NCI-H2029 treated with DMSO at 0.1 percent for 48 hours (cell line): ENCODE measurements around the gene MAP3K7.
"Not testable (repeated sequence)": the region's sequence is repeated elsewhere in the genome, so short reads cannot be mapped to it uniquely, and the experiment has no call there.

Experiments
- DNase-seq: peaks from one replicate; lab custom pipeline; 2025; lab: John Stamatoyannopoulos, UW

The MAP3K7 gene

DNA sequence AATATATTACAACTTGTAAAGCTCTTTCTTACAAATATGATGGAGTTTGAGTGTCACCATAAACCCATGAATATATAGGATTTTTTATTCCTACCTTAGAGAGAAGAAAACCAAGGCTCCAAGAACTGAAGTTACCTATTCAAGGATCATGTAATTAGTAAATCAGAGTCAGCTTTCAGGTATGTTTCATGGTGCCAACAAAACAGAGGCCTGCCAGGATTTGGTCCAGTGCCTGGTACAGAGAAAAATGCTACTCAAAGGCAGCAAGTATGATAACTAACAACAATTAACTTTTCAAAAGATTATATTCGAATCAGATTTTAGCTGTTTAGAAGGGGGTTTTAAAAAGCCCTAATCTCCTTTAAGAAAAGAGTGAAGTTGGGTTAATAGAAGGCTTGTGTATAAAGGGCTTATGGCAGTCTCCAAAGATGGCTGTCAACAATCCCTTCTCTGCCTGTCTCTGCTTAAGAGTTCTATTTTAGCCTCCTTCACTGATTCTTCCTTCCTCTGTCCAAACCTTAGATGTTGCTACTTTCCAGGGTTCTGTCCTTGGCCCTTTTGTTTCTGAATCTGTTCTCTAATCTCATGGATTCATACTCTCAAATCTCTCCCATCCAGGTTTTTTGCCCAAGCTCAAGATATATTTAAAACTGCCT is 7.8 kb downstream of the MAP3K7 start:
- DNase-seq, result no peak

DNA sequence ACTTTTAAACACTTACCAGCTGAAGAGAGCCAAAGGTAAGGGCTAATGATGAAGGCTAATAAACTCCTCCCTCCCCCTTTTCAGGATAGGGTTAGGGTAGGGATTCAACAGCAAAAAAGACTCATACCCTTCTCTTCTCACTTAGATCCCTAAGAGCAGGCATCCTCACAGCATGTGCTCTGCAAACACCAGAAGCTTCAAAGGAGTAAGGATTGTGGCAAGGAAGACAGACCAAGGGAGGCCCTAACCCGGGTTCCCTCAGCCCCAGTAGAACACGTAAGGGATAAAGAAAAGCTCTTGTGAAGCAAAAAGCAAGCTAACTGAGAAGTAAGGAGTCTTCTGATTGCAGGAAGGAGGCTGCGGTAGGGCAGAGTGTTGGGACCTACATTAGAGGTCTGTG is 11.6 kb downstream of the MAP3K7 start:
- no peak for DNase-seq

DNA sequence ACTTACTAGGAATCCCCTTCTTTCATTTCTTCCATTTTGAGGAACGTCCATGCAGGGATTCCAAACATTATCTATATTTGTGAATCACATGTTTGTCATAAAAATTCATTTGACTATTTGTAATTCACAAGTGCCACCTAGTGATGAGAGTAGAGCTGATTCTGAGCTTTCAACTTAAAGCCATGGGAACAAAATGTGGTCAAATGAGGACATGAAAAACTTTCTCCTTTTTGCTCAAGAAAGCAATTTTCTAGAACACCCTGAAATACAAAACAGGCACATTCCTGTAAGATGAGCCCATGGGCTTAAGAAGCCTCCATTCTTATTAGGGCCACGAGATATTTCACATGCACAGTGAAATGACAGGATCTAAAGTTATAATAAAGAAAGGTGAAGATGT is 12.3 kb downstream of the MAP3K7 start:
- DNase-seq, result no peak

DNA sequence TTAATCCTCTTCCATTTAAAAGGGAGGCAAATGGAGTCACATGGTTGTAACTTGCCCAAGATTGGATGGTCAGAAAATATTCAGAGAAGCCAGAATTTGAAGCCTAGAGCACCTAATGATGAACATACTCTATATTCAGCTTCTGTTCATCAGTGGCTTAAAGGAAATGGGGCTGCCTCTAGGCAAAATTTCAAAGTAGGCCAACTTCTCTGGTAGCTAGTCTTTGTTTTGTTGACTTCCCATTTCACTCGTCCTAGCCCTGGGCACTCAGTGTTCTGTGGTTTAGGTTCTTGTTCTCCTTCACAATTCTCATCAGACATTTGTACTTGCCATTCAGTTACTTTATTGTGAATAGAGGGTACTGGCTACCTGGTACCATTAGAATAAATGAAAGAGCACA is 13.2 kb downstream of the MAP3K7 start:
- DNase-seq, result no peak

DNA sequence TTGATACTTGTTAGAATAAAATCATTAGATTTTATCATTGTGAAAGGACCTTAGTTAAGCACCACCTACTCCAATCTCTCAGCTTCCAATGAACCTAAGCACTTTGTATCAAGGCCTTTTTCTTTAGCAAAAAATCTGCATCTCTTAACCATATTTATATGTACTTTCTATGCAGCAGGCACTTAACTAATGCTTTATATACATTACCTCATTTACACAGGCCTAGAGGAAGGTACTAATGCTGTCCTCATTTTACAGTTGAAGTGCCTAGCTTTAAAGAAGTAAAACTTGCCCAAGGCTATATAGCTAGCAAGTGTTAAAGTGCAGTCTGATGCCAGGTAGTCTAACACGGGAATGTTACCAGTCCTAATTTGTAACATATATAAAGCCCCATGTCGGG is 14.0 kb downstream of the MAP3K7 start:
- no peak for DNase-seq

DNA sequence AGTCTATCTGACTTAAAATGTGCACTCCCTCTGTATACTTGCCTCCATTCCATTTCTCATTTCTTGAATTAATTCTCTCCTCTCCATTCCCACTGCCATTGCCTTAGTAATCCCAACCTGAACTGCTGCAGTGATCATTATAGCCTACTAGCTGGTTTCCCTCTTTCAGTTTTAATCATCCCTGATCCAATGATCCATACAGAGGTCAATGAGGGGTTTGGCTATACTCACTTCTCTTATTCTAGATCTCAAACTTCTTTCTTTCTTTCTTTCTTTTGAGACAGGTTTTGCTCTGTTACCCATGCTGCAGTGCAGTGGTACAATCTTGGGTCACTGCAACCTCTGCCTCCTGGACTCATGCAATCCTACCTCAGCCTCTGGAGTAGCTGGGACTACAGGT is 17.6 kb downstream of the MAP3K7 start:
- DNase-seq, result no peak

GRCh38 chr6:90567682-90568081 is 19.2 kb downstream of the MAP3K7 start:
- DNase-seq, result not testable (repeated sequence)

DNA sequence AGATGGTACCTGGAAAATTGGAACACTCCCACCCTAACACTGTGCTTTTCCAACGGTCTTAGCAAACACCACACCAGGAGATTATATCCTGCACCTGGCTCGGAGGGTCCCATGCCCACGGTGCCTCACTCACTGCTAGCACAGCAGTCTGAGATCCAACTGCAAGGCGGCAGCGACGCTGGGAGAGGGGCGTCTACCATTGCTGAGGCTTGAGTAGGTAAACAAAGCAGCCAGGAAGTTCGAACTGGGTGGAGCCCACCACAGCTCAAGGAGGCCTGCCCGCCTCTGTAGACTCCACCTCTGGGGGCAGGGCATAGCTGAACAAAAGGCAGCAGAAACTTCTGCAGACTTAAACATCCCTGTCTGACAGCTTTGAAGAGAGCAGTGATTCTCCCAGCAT is 24.5 kb downstream of the MAP3K7 start:
- DNase-seq, result not testable (repeated sequence)

DNA sequence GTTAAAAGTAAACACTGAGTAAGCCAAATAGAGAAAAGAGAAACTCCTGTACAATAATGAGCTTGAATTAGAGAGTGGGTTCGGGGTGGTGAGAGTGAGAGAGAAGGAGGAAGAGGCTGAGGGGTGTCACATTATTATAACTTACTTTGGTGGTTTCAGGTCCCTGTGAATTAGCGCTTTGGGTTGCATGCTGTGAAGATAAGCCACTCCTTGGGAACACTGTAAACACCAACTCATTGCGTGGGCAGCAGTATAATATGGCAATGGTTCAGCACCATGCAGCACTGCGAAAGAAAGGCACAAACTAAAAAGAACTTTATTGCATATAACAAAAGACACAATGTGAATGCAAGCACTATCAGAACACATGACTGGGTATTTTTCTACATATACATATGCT is 26.9 kb downstream of the MAP3K7 start:
- DNase-seq, result no peak

DNA sequence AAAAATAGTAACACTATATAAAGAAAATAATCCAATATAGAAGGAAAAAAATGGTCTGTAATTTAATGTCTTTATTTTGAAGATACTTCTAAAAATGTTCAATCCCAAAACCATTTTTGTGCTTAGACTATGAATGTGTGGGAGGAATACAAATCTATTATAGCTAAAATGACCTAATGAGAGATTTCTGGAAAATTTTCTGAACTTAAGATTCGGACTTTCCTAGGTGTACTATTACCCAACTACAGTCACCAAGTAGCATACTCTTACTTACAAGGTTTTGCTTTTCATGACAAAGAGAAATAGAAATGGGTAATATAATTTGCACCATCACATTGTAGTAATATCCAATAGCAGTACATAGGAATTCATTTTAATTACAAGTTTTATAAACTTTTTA is 29.9 kb downstream of the MAP3K7 start:
- DNase-seq, result no peak

GRCh38 chr6:90547991-90548390 is 38.9 kb downstream of the MAP3K7 start:
- DNase-seq, result no peak

DNA sequence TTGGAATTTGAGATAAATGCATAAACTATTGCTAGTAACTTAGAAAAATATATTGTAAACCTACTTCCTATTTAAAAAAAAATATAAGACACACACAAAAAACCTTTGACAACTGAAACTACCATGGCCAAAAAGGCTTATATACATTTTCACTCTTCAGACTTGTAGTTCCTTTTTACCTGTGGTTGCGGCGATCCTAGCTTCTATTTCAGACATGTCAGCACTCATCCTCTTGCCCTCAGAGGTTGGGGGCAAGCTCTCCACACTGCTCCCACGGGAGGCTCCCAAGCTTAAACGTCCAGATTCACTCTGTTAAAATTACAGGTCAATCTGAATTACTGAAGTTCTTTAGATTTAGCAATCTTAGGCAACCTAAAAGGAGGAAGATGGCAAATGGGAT is 39.8 kb downstream of the MAP3K7 start:
- no peak for DNase-seq

- no peak for DNase-seq
Measured at GRCh38 chr6:90545448-90545847, 41.4 kb downstream of the MAP3K7 start.

DNA sequence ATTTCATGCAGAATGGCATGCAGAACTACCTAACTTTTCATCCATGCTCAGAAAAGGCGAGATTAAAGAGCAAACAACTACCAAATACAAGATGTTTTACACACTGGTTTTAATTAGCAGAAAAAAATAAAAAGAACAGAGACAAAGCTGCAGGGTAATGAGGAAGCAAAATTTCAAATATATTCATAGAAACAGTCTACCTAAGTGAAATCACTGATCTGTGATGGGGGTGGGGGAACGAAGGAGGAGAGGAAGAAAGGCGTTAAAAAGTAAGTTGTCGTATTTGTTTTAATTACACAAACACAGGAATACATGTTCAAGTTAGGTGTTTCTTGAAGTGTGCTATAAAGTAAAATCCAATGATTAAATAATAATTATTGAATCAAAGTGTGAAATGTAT is 42.1 kb downstream of the MAP3K7 start:
- no peak for DNase-seq

- DNase-seq, result no peak
Measured at GRCh38 chr6:90544081-90544480, 42.8 kb downstream of the MAP3K7 start.

DNA sequence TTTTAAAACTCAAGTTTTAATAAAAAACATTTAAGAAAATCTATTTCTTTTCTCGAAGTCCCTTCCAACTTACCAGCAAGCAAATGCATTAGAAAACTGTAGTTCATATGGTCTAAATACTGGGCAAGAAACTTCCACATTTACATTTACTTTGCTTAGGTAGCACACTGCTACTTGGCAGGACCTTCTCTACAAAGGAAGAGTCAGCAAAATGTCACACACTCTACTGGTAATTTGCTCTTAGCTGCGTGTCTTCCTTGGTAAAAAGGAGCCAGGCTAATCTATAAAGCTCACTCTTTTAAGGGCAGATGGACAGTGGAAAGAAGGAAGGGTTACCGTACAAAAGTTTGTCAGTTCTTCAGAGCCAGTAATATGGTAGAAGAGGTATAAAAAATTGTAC is 45.7 kb downstream of the MAP3K7 start:
- no peak for DNase-seq

DNA sequence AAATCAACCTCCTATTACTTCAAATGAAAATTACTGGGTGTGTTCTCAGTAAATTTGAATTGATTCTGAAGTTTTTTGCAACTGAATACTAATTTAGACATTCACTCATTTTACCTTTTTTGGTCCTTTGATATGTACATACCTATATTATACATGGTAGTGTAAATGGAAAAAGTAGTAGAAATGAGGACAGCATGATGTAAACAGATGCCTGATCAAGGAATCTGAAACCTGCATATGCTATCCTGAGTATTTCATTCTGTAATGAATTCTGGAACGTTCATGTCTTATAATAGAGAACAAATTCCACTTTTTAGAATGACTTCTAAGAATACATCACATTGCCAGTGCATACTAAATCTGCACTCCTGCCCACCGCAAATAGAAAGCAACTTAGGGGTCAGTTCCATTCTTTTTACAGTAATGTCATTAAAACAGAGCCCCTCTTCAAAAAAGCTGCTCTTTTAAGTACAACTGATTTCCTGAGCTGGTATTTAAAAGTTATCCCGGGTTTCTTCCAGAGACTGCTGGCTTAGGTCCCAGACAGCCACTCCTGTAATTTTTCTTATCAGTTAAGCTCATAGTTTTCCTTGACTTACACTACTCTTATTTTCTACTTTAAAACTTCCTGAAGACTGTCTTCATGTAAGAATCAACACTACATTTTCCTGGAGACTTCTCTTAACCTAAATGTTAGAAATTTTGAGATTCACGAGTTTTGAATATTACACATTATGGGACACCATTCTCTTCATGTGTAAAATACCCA is 48.4 kb downstream of the MAP3K7 start:
- DNase-seq, result no peak

GRCh38 chr6:90537723-90538258 is 49.1 kb downstream of the MAP3K7 start:
- DNase-seq, result no peak

DNA sequence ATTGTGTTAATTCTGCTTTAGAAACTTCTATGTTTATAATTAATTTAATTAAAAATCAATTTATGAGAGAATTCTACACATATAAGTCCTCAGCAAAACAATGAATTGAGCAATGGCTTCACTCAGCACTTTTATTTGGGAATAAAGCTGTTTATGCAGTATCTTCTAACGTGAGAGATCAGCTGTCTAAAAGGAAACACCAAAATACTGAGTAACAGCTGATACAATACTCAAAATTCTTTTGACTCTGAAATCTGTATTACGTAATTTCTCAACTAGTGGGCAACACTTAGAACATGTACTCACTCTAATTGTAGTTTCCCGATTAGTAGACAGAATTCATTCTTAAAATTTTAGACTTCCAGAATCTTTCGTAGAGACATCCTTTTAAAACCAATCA is 49.8 kb downstream of the MAP3K7 start:
- DNase-seq, result no peak

- DNase-seq, result no peak
Measured at GRCh38 chr6:90536520-90536919, 50.4 kb downstream of the MAP3K7 start.

- no peak for DNase-seq
Measured at GRCh38 chr6:90534337-90535025, 52.4 kb downstream of the MAP3K7 start.

DNA sequence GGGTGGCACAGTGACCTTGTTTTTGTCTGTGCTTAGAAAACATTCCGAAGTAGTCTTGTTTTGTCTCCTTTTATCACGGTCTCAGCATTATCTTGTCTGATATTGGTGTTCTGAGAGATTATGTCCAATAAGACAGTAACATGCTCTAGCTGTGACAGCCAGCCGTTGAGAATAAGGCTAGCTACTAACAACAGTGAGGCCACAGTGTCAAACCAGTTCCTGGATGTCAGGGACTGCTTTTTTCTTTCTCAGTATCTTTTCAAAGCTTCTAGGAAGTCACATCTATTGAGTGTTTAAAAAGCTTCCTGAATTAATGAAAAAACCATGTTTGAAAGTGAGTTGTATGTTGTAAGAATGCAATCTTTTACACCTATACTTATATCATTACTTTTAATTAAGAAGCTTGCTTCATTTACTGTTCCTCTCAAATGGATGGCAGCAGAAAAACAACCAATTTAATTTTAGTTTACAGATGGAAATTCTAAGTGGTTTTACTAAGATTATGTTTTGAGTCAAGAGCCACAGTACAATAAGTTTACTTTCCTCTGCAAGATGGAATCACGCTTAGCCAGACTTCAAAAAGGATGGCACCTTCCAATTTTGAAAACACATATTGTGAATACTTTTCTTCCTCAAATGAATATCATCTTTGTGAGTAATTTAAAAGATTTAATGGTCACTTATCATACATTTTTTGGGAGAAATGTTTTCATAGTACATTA is 53.1 kb downstream of the MAP3K7 start:
- no peak for DNase-seq
